ENCODE results near the gene ZNF516.

GRCh38 chr18:76502551-76502950 is 7.5 kb upstream of the ZNF516 start:
- TF ChIP-seq, protein P1, sequence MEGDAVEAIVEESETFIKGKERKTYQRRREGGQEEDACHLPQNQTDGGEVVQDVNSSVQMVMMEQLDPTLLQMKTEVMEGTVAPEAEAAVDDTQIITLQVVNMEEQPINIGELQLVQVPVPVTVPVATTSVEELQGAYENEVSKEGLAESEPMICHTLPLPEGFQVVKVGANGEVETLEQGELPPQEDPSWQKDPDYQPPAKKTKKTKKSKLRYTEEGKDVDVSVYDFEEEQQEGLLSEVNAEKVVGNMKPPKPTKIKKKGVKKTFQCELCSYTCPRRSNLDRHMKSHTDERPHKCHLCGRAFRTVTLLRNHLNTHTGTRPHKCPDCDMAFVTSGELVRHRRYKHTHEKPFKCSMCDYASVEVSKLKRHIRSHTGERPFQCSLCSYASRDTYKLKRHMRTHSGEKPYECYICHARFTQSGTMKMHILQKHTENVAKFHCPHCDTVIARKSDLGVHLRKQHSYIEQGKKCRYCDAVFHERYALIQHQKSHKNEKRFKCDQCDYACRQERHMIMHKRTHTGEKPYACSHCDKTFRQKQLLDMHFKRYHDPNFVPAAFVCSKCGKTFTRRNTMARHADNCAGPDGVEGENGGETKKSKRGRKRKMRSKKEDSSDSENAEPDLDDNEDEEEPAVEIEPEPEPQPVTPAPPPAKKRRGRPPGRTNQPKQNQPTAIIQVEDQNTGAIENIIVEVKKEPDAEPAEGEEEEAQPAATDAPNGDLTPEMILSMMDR (IDR thresholded peaks at IDR 0.05; ENCODE audit: poor library complexity): no peak
- TF ChIP-seq EZH2 (IDR thresholded peaks at IDR 0.05; ENCODE audit: borderline replicate concordance): no peak
- no peak for TF ChIP-seq EZH2phosphoT487 (IDR thresholded peaks at IDR 0.05; ENCODE audit: low read depth, severe bottlenecking, unreplicated experiment)

All from hepatocyte (in vitro differentiated cells).